8988T (cell line): ENCODE data around the gene VPS8.
"Not testable (repeated sequence)": the region's sequence is repeated elsewhere in the genome, so short reads cannot be mapped to it uniquely, and the experiment has no call there.

ENCODE experiments used
- DNase-seq: peaks from one replicate; pipeline ENCODE4 v3.0.0; 2011

The VPS8 gene

GRCh38 chr3:185003876-185004275, 191.9 kb downstream of the VPS8 start:
- DNase-seq = not testable (repeated sequence)

GRCh38 chr3:185009650-185010049, 197.7 kb downstream of the VPS8 start:
- DNase-seq = no peak

- not testable (repeated sequence) for DNase-seq
Observed at GRCh38 chr3:185017584-185017983, 205.6 kb downstream of the VPS8 start.

GRCh38 chr3:185017996-185018395, 206.0 kb downstream of the VPS8 start:
- DNase-seq = not testable (repeated sequence)

GRCh38 chr3:185021256-185021655, 209.3 kb downstream of the VPS8 start:
- DNase-seq = no peak

GRCh38 chr3:185024406-185024805, 212.4 kb downstream of the VPS8 start:
- DNase-seq = no peak

GRCh38 chr3:185024966-185025365, 213.0 kb downstream of the VPS8 start:
- no peak for DNase-seq

- DNase-seq = no peak
Observed at GRCh38 chr3:185028121-185028520, 216.2 kb downstream of the VPS8 start.

GRCh38 chr3:185029086-185029485, 217.1 kb downstream of the VPS8 start:
- no peak for DNase-seq

- DNase-seq = no peak
Observed at GRCh38 chr3:185030399-185030798, 218.4 kb downstream of the VPS8 start.

- no peak for DNase-seq
Observed at GRCh38 chr3:185030951-185031350, 219.0 kb downstream of the VPS8 start.

GRCh38 chr3:185037801-185038200, 225.8 kb downstream of the VPS8 start:
- no peak for DNase-seq

GRCh38 chr3:185040425-185040824, 228.5 kb downstream of the VPS8 start:
- no peak for DNase-seq

GRCh38 chr3:185041540-185041939, 229.6 kb downstream of the VPS8 start:
- DNase-seq = no peak

GRCh38 chr3:185042312-185043050, 230.5 kb downstream of the VPS8 start:
- no peak for DNase-seq

- no peak for DNase-seq
Observed at GRCh38 chr3:185046164-185046515, 234.2 kb downstream of the VPS8 start.

- no peak for DNase-seq
Observed at GRCh38 chr3:185046603-185047002, 234.6 kb downstream of the VPS8 start.

- no peak for DNase-seq
Observed at GRCh38 chr3:185049710-185050109, 237.7 kb downstream of the VPS8 start.

- DNase-seq = no peak
Observed at GRCh38 chr3:185051801-185052200, 239.8 kb downstream of the VPS8 start.

GRCh38 chr3:185052631-185053030, 240.7 kb downstream of the VPS8 start:
- no peak for DNase-seq

GRCh38 chr3:185056908-185057307, 244.9 kb downstream of the VPS8 start:
- no peak for DNase-seq

- no peak for DNase-seq
Observed at GRCh38 chr3:185057829-185058228, 245.9 kb downstream of the VPS8 start.

GRCh38 chr3:185058796-185059195, 246.8 kb downstream of the VPS8 start:
- DNase-seq = no peak

- no peak for DNase-seq
Observed at GRCh38 chr3:185059766-185060165, 247.8 kb downstream of the VPS8 start.

GRCh38 chr3:185060655-185061054, 248.7 kb downstream of the VPS8 start:
- DNase-seq = no peak
